ENCODE data around the gene CNTNAP2. TPM values are rescaled to one million over a fixed set of nuclear protein-coding genes. Genes with fewer than 3 reads are reported as not detected.

CNTNAP2 gene
- total RNA-seq, 2 donors from 2014 or later = 3.5 to 4.0 TPM

- intact Hi-C loops (cut with DNase I, micrococcal nuclease) = no loop called here
- no peak for DNase-seq
Measured at GRCh38 chr7:147990079-147990478, 1873.5 kb downstream of the CNTNAP2 start.

GRCh38 chr7:147990942-147991341 is 1874.3 kb downstream of the CNTNAP2 start:
- ATAC-seq (no peak), DNase-seq (no peak)
- intact Hi-C loops (cut with DNase I, micrococcal nuclease) = no loop called here

More at GRCh38 chr7:147990079-147990478, 1873.5 kb downstream of the CNTNAP2 start:
- no peak for ATAC-seq

- no peak for DNase-seq
- intact Hi-C loops (cut with DNase I, micrococcal nuclease) = no loop called here
- no peak for ATAC-seq
Measured at GRCh38 chr7:147992698-147993097, 1876.1 kb downstream of the CNTNAP2 start.

GRCh38 chr7:147997636-147998035 is 1881.0 kb downstream of the CNTNAP2 start:
- ATAC-seq (no peak), DNase-seq (no peak)
- intact Hi-C loops (cut with DNase I, micrococcal nuclease) = no loop called here

- DNase-seq = no peak
- no peak for ATAC-seq
- intact Hi-C loops (cut with DNase I, micrococcal nuclease) = no loop called here
Measured at GRCh38 chr7:147999962-148000361, 1883.4 kb downstream of the CNTNAP2 start.

GRCh38 chr7:148011753-148012152 is 1895.2 kb downstream of the CNTNAP2 start:
- intact Hi-C loops (cut with DNase I, micrococcal nuclease) = no loop called here
- ATAC-seq (no peak), DNase-seq (no peak)

GRCh38 chr7:148014001-148014400 is 1897.4 kb downstream of the CNTNAP2 start:
- no peak for ATAC-seq
- intact Hi-C loops (cut with DNase I, micrococcal nuclease) = no loop called here
- no peak for DNase-seq

- intact Hi-C loops (cut with DNase I, micrococcal nuclease) = no loop called here
- DNase-seq (no peak), ATAC-seq (no peak)
Measured at GRCh38 chr7:148014541-148014940, 1897.9 kb downstream of the CNTNAP2 start.

GRCh38 chr7:148017126-148017525 is 1900.5 kb downstream of the CNTNAP2 start:
- ATAC-seq = no peak
- intact Hi-C loops (cut with DNase I, micrococcal nuclease) = no loop called here
- no peak for DNase-seq

- no peak for ATAC-seq
- DNase-seq = no peak
- intact Hi-C loops (cut with DNase I, micrococcal nuclease) = no loop called here
Measured at GRCh38 chr7:148020679-148021078, 1904.1 kb downstream of the CNTNAP2 start.

GRCh38 chr7:148021507-148022045 is 1905.0 kb downstream of the CNTNAP2 start:
- intact Hi-C loops (cut with DNase I, micrococcal nuclease) = no loop called here
- ATAC-seq = no peak
- no peak for DNase-seq

GRCh38 chr7:148022832-148023231 is 1906.2 kb downstream of the CNTNAP2 start:
- ATAC-seq (no peak), DNase-seq (no peak)
- intact Hi-C loops (cut with DNase I, micrococcal nuclease) = no loop called here

- intact Hi-C loops (cut with DNase I, micrococcal nuclease) = no loop called here
- no peak for ATAC-seq
- no peak for DNase-seq
Measured at GRCh38 chr7:148026713-148027112, 1910.1 kb downstream of the CNTNAP2 start.

GRCh38 chr7:148028165-148028564 is 1911.6 kb downstream of the CNTNAP2 start:
- DNase-seq (no peak), ATAC-seq (no peak)
- intact Hi-C loops (cut with DNase I, micrococcal nuclease) = no loop called here

- no peak for ATAC-seq
- DNase-seq = no peak
- intact Hi-C loops (cut with DNase I, micrococcal nuclease) = no loop called here
Measured at GRCh38 chr7:148031019-148031418, 1914.4 kb downstream of the CNTNAP2 start.

GRCh38 chr7:148031811-148032210 is 1915.2 kb downstream of the CNTNAP2 start:
- ATAC-seq = no peak
- intact Hi-C loops (cut with DNase I, micrococcal nuclease) = no loop called here
- DNase-seq = no peak

GRCh38 chr7:148035950-148036349 is 1919.3 kb downstream of the CNTNAP2 start:
- intact Hi-C loops (cut with DNase I, micrococcal nuclease) = no loop called here
- DNase-seq (no peak), ATAC-seq (peak; percentile 58)

GRCh38 chr7:148037044-148037443 is 1920.4 kb downstream of the CNTNAP2 start:
- ATAC-seq = no peak
- intact Hi-C loops (cut with DNase I, micrococcal nuclease) = no loop called here
- no peak for DNase-seq

GRCh38 chr7:148041156-148041555 is 1924.6 kb downstream of the CNTNAP2 start:
- intact Hi-C loops (cut with DNase I, micrococcal nuclease) = no loop called here
- no peak for DNase-seq

GRCh38 chr7:148042935-148043631 is 1926.5 kb downstream of the CNTNAP2 start:
- ATAC-seq = peak; percentile 51
- intact Hi-C loops (cut with DNase I, micrococcal nuclease) = no loop called here
- DNase-seq = no peak

More at GRCh38 chr7:148041156-148041555, 1924.6 kb downstream of the CNTNAP2 start:
- no peak for ATAC-seq

GRCh38 chr7:148044173-148044572 is 1927.6 kb downstream of the CNTNAP2 start:
- intact Hi-C loops (cut with DNase I, micrococcal nuclease) = no loop called here
- ATAC-seq = no peak

More at GRCh38 chr7:148044173-148044572, 1927.6 kb downstream of the CNTNAP2 start:
- no peak for DNase-seq

Data from left colon (tissue), 2 donors.